T-helper 1 cell treated with Interleukin-12 subunit alpha and Interleukin-12 subunit beta and Interleukin-4 antibody, amounts not matched to agents 30 μg/mL and 1 μg/mL, for 36 hours (primary cell): ENCODE measurements around the gene ARMH4.

ENCODE experiments used
- H3K27ac Mint-ChIP-seq: one replicate; pipeline ENCODE4 v1.8.0; 2021; ENCODE audit warnings: mild to moderate bottlenecking, mixed read lengths
- H3K27me3 Mint-ChIP-seq: one replicate; pipeline ENCODE4 v1.8.0; 2021; ENCODE audit warnings: low read depth, mixed read lengths
- H3K36me3 Mint-ChIP-seq: one replicate; pipeline ENCODE4 v1.8.0; 2021; ENCODE audit warnings: low read depth, mixed read lengths
- H3K4me1 Mint-ChIP-seq: one replicate; pipeline ENCODE4 v1.8.0; 2021; ENCODE audit warnings: low read depth, mixed read lengths
- H3K4me3 Mint-ChIP-seq: one replicate; pipeline ENCODE4 v1.8.0; 2021; ENCODE audit warnings: mild to moderate bottlenecking, moderate library complexity, mixed read lengths
- H3K9me3 Mint-ChIP-seq: one replicate; pipeline ENCODE4 v1.8.0; 2021; ENCODE audit warnings: mixed read lengths

ARMH4 gene

GRCh38 chr14:57998766-57999165 lies 153.2 kb downstream of the ARMH4 start:
- no peak overlapping the region for H3K4me3 Mint-ChIP-seq
- no peaks in the 10 kb centered on the region for H3K9me3 Mint-ChIP-seq

GRCh38 chr14:57991353-57991752 lies 160.7 kb downstream of the ARMH4 start:
- no peaks in the 10 kb centered on the region for H3K27me3 Mint-ChIP-seq
- H3K4me1 Mint-ChIP-seq = no peaks in the 10 kb centered on the region
- no peaks in the 10 kb centered on the region for H3K36me3 Mint-ChIP-seq
- no peak overlapping the region for H3K27ac Mint-ChIP-seq
- H3K4me3 Mint-ChIP-seq = no peak overlapping the region
- H3K9me3 Mint-ChIP-seq = no peaks in the 10 kb centered on the region

More at GRCh38 chr14:57998766-57999165, 153.2 kb downstream of the ARMH4 start:
- H3K4me1 Mint-ChIP-seq = no peaks in the 10 kb centered on the region
- H3K27ac Mint-ChIP-seq = no peak overlapping the region
- H3K27me3 Mint-ChIP-seq = no peaks in the 10 kb centered on the region
- no peaks in the 10 kb centered on the region for H3K36me3 Mint-ChIP-seq

- H3K4me3 Mint-ChIP-seq = no peak overlapping the region
- H3K27me3 Mint-ChIP-seq = no peaks in the 10 kb centered on the region
- no peak overlapping the region for H3K27ac Mint-ChIP-seq
- no peaks in the 10 kb centered on the region for H3K36me3 Mint-ChIP-seq
- no peaks in the 10 kb centered on the region for H3K9me3 Mint-ChIP-seq
- no peaks in the 10 kb centered on the region for H3K4me1 Mint-ChIP-seq
Observed at GRCh38 chr14:57988445-57988844, 163.6 kb downstream of the ARMH4 start.

GRCh38 chr14:57987596-57988300 lies 164.3 kb downstream of the ARMH4 start:
- Mint-ChIP-seq H3K36me3 (no peaks in the 10 kb centered on the region), H3K4me1 (no peaks in the 10 kb centered on the region), H3K4me3 (no peak overlapping the region), H3K27me3 (no peaks in the 10 kb centered on the region), H3K27ac (no peak overlapping the region), H3K9me3 (no peaks in the 10 kb centered on the region)

- H3K27me3 Mint-ChIP-seq = no peaks in the 10 kb centered on the region
- H3K4me1 Mint-ChIP-seq = no peaks in the 10 kb centered on the region
- no peak overlapping the region for H3K4me3 Mint-ChIP-seq
- H3K36me3 Mint-ChIP-seq = no peaks in the 10 kb centered on the region
- no peak overlapping the region for H3K27ac Mint-ChIP-seq
- H3K9me3 Mint-ChIP-seq = no peaks in the 10 kb centered on the region
Observed at GRCh38 chr14:57987051-57987450, 165.0 kb downstream of the ARMH4 start.

GRCh38 chr14:57982804-57983634 lies 169.0 kb downstream of the ARMH4 start:
- Mint-ChIP-seq H3K36me3 (no peaks in the 10 kb centered on the region), H3K9me3 (no peaks in the 10 kb centered on the region), H3K4me1 (no peaks in the 10 kb centered on the region), H3K27ac (no peak overlapping the region), H3K4me3 (no peak overlapping the region), H3K27me3 (no peaks in the 10 kb centered on the region)

GRCh38 chr14:57981817-57982560 lies 170.0 kb downstream of the ARMH4 start:
- H3K9me3 Mint-ChIP-seq = no peaks in the 10 kb centered on the region
- H3K27me3 Mint-ChIP-seq = no peaks in the 10 kb centered on the region
- H3K4me1 Mint-ChIP-seq = no peaks in the 10 kb centered on the region
- no peaks in the 10 kb centered on the region for H3K36me3 Mint-ChIP-seq
- H3K27ac Mint-ChIP-seq = no peak overlapping the region
- H3K4me3 Mint-ChIP-seq = no peak overlapping the region

- H3K4me1 Mint-ChIP-seq = no peaks in the 10 kb centered on the region
- no peak overlapping the region for H3K27ac Mint-ChIP-seq
- no peaks in the 10 kb centered on the region for H3K9me3 Mint-ChIP-seq
- no peaks in the 10 kb centered on the region for H3K36me3 Mint-ChIP-seq
- H3K4me3 Mint-ChIP-seq = no peak overlapping the region
- H3K27me3 Mint-ChIP-seq = no peaks in the 10 kb centered on the region
Observed at GRCh38 chr14:57979376-57980048, 172.5 kb downstream of the ARMH4 start.

- Mint-ChIP-seq H3K27me3 (no peaks in the 10 kb centered on the region), H3K36me3 (no peaks in the 10 kb centered on the region), H3K4me3 (no peak overlapping the region), H3K9me3 (no peaks in the 10 kb centered on the region), H3K27ac (no peak overlapping the region), H3K4me1 (no peaks in the 10 kb centered on the region)
Observed at GRCh38 chr14:57976701-57977100, 175.3 kb downstream of the ARMH4 start.

- Mint-ChIP-seq H3K4me1 (no peaks in the 10 kb centered on the region), H3K9me3 (no peaks in the 10 kb centered on the region), H3K36me3 (no peaks in the 10 kb centered on the region), H3K27me3 (no peaks in the 10 kb centered on the region), H3K27ac (no peak overlapping the region), H3K4me3 (no peak overlapping the region)
Observed at GRCh38 chr14:57974896-57975295, 177.1 kb downstream of the ARMH4 start.

GRCh38 chr14:57970594-57970993 lies 181.4 kb downstream of the ARMH4 start:
- Mint-ChIP-seq H3K27ac (no peak overlapping the region), H3K4me1 (no peaks in the 10 kb centered on the region), H3K9me3 (no peaks in the 10 kb centered on the region), H3K27me3 (no peaks in the 10 kb centered on the region), H3K4me3 (no peak overlapping the region), H3K36me3 (no peaks in the 10 kb centered on the region)

- Mint-ChIP-seq H3K36me3 (no peaks in the 10 kb centered on the region), H3K4me1 (no peaks in the 10 kb centered on the region), H3K9me3 (no peaks in the 10 kb centered on the region), H3K27ac (no peak overlapping the region), H3K4me3 (no peak overlapping the region), H3K27me3 (no peaks in the 10 kb centered on the region)
Observed at GRCh38 chr14:57970175-57970574, 181.8 kb downstream of the ARMH4 start.

- H3K9me3 Mint-ChIP-seq = no peaks in the 10 kb centered on the region
- no peaks in the 10 kb centered on the region for H3K4me1 Mint-ChIP-seq
- H3K36me3 Mint-ChIP-seq = no peaks in the 10 kb centered on the region
- H3K4me3 Mint-ChIP-seq = no peak overlapping the region
- H3K27me3 Mint-ChIP-seq = peaks cover 3% of the 10 kb centered on the region
- H3K27ac Mint-ChIP-seq = no peak overlapping the region
Observed at GRCh38 chr14:57963071-57963470, 188.9 kb downstream of the ARMH4 start.

- H3K9me3 Mint-ChIP-seq = no peaks in the 10 kb centered on the region
Observed at GRCh38 chr14:57962325-57963035, 189.5 kb downstream of the ARMH4 start.

More at GRCh38 chr14:57962325-57963035, 189.5 kb downstream of the ARMH4 start:
- Mint-ChIP-seq H3K27ac (no peak overlapping the region), H3K4me1 (no peaks in the 10 kb centered on the region), H3K4me3 (no peak overlapping the region), H3K36me3 (no peaks in the 10 kb centered on the region), H3K27me3 (peaks cover 3% of the 10 kb centered on the region)
